Lower leg skin (tissue), 4 donors: ENCODE data around the gene GRAMD4. TPM values are rescaled to one million over a fixed set of nuclear protein-coding genes. Genes with fewer than 3 reads are reported as not detected.
"Not testable (repeated sequence)": the region's sequence is repeated elsewhere in the genome, so short reads cannot be mapped to it uniquely, and the experiment has no call there.

Source experiments
- DNase-seq, 2 donors: peaks; one replicate each; pipeline ENCODE4 v3.0.0-alpha.2; 2019; ENCODE audit warnings: low spot score in 2 of 2
- H3K4me3 ChIP-seq: fragments of 200-600 bp; sonication (generic); 2 replicates; pipeline ENCODE4 v1.5.1; 2017; ENCODE audit warnings: mild to moderate bottlenecking, low read depth; ENCODE audit not compliant: poor library complexity, severe bottlenecking
- CTCF ChIP-seq, 3 donors: fragments of 450-650 bp; IDR thresholded peaks; one replicate each; pipeline ENCODE4 v1.5.1; 2016; ENCODE audit warnings: antibody characterized with exemption in 3 of 3, mild to moderate bottlenecking in 3 of 3, moderate library complexity in 2 of 3
- POLR2A ChIP-seq, 2 donors: fragments of 450-650 bp; IDR thresholded peaks; one replicate each; pipeline ENCODE4 v1.6.1; 2016 to 2017; ENCODE audit warnings: antibody characterized with exemption in 2 of 2, mild to moderate bottlenecking in 1 of 2, moderate library complexity in 1 of 2
- WGBS, 2 donors: methylation state at CpG; one replicate each; pipeline ENCODE4 v1.1.5; 2018; 5-methylcytosine and 5-hydroxymethylcytosine counted together
- intact Hi-C: fragments of 100-400 bp; cut with DNase I; formaldehyde crosslinking; loops from one replicate; pipeline ENCODE4 v1.15.0; 2023; ENCODE audit warnings: low total_unique reads
- total RNA-seq, 4 donors: library from RNA; depleted of rRNA; stranded (reverse); fragments of >200 nt; gene quantifications; one replicate each; pipeline ENCODE4 v1.1.0, GENCODE V29; 2016

The GRAMD4 gene
- total RNA-seq, 4 donors from 2014 or later = 78.7 to 136 (median 117) TPM

GRCh38 chr22:46634011-46634699 lies 14.0 kb downstream of the GRAMD4 start:
- TF ChIP-seq POLR2A (IDR thresholded peaks at IDR 0.05) (no peak), CTCF (IDR thresholded peaks at IDR 0.05) (no peak)
- intact Hi-C loops = no loop called here
- 80 to 81% methylated on average over 11 of the region's 11 CpGs for WGBS, 2 donors
- DNase-seq = no peak
- no peak overlapping the region for H3K4me3 ChIP-seq

- intact Hi-C loops, H3K4me3 ChIP-seq: not testable (repeated sequence)
- DNase-seq = peak in 1 of 2 donors; percentile 87
- WGBS, 2 donors = 44 to 58% methylated on average over 10 to 15 of the region's 30 CpGs
These were observed 14.9 kb downstream of the GRAMD4 start for GRCh38 chr22:46634973-46635685.

GRCh38 chr22:46635756-46636155 lies 15.6 kb downstream of the GRAMD4 start:
- H3K4me3 ChIP-seq = no peak overlapping the region
- no peak for DNase-seq
- WGBS, 2 donors = 73 to 100% methylated on average over 1 to 4 of the region's 11 CpGs
- intact Hi-C loops = no loop called here
- TF ChIP-seq CTCF (IDR thresholded peaks at IDR 0.05) = no peak
- TF ChIP-seq POLR2A (IDR thresholded peaks at IDR 0.05) = no peak

GRCh38 chr22:46636221-46637002 lies 16.2 kb downstream of the GRAMD4 start:
- TF ChIP-seq CTCF (IDR thresholded peaks at IDR 0.05) = no peak
- TF ChIP-seq POLR2A (IDR thresholded peaks at IDR 0.05) = no peak

GRCh38 chr22:46637711-46638600 lies 17.8 kb downstream of the GRAMD4 start:
- no peak for TF ChIP-seq CTCF (IDR thresholded peaks at IDR 0.05)
- TF ChIP-seq POLR2A (IDR thresholded peaks at IDR 0.05) = no peak
- DNase-seq = no peak
- H3K4me3 ChIP-seq = no peak overlapping the region
- intact Hi-C loops = no loop called here
- WGBS, 2 donors = 90 to 91% methylated on average over 21 of the region's 21 CpGs

More at GRCh38 chr22:46636221-46637002, 16.2 kb downstream of the GRAMD4 start:
- DNase-seq = no peak
- intact Hi-C loops = no loop called here
- WGBS, 2 donors = 81 to 95% methylated on average over 18 to 25 of the region's 29 CpGs
- H3K4me3 ChIP-seq = no peak overlapping the region
